Vagina (tissue), 2 donors: ENCODE measurements around the gene ERO1A. TPM values are rescaled to one million over a fixed set of nuclear protein-coding genes. Genes with fewer than 3 reads are reported as not detected.
"Not testable (repeated sequence)": the region's sequence is repeated elsewhere in the genome, so short reads cannot be mapped to it uniquely, and the experiment has no call there.

Source experiments
- DNase-seq, 2 donors: peaks; one replicate each; pipeline ENCODE4 v3.0.0-alpha.2; 2017; ENCODE audit errors: extremely low spot score in 2 of 2
- H3K27ac ChIP-seq: fragments of 200-600 bp; sonication (generic); one replicate; pipeline ENCODE4 v1.5.1; 2019
- H3K27me3 ChIP-seq: fragments of 200-600 bp; sonication (generic); one replicate; pipeline ENCODE4 v1.5.1; 2019
- H3K36me3 ChIP-seq, 2 donors: fragments of 200-600 bp; sonication (generic); one replicate each; pipeline ENCODE4 v1.5.1; 2017 to 2019
- H3K4me1 ChIP-seq: fragments of 200-600 bp; sonication (generic); one replicate; pipeline ENCODE4 v1.5.1; 2019
- H3K4me3 ChIP-seq, 2 donors: fragments of 200-600 bp; sonication (generic); 1 replicate in 1 of 2; 2 replicates in 1 of 2; pipeline ENCODE4 v1.5.1; 2016 to 2019
- H3K9me3 ChIP-seq: fragments of 200-600 bp; sonication (generic); one replicate; pipeline ENCODE4 v1.5.1; 2019
- POLR2A ChIP-seq, 2 donors: fragments of 450-650 bp; IDR thresholded peaks; one replicate each; pipeline ENCODE4 v1.6.1; 2017; ENCODE audit warnings: antibody characterized with exemption in 2 of 2, mild to moderate bottlenecking in 2 of 2, moderate library complexity in 2 of 2
- POLR2AphosphoS5 ChIP-seq, 2 donors: sonication (generic); formaldehyde crosslinking; IDR thresholded peaks; one replicate each; pipeline ENCODE4 v1.9.0; 2017; ENCODE audit warnings: antibody characterized with exemption in 2 of 2, mild to moderate bottlenecking in 2 of 2, low read depth in 1 of 2; ENCODE audit not compliant: insufficient read depth in 1 of 2
- intact Hi-C: fragments of 100-400 bp; cut with DNase I; formaldehyde crosslinking; loops from one replicate; pipeline ENCODE4 v1.15.1; 2023
- total RNA-seq: library from RNA; depleted of rRNA; stranded (reverse); fragments of >200 nt; gene quantifications from one replicate; pipeline ENCODE4 v1.2.3, GENCODE V29; 2016
- TF ChIP-seq, protein P1 (sequence below), 3 experiments: fragments of 450-650 bp in 2 of 3; fragments of 200-600 bp in 1 of 3; sonication (generic) in 1 of 3; IDR thresholded peaks; one replicate each; pipeline ENCODE4 v1.5.1; 2017 to 2019; ENCODE audit warnings: antibody characterized with exemption in 3 of 3, mild to moderate bottlenecking in 2 of 3, moderate library complexity in 2 of 3

The ERO1A gene
- total RNA-seq, 1 donor from 2014 or later, result 50.6 TPM

DNA sequence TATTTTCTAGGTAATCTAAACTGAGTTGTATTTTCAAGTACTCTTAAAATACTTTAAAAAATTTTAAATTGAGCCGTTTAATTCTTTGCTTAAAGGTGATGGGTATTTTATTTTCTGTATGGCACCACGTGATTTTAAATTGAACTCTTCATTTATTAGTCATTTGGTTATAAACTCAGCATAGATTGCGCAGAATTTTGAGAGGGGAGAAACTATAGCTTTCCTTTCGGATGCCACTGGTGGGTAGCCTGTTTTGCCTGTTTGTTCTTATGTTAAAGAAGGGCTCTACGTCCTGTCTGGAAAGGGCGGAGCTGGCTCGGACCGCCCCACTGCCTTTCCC lies 34.2 kb upstream of the ERO1A start:
- DNase-seq, result no peak
- Histone ChIP-seq H3K9me3 (no peaks in the 10 kb centered on the region), H3K4me1 (peaks cover 17% of the 10 kb centered on the region), H3K27ac (peak overlapping the region; percentile 85), H3K4me3 (peak overlapping the region; percentile 93 to 94), H3K27me3 (no peaks in the 10 kb centered on the region), H3K36me3 (peaks cover 0 to 20% of the 10 kb centered on the region in 2 donors)
- TF ChIP-seq POLR2AphosphoS5 (IDR thresholded peaks at IDR 0.05; ENCODE audit: insufficient read depth in 1 of 2, low read depth in 1 of 2), result no peak
- TF ChIP-seq, protein P1, sequence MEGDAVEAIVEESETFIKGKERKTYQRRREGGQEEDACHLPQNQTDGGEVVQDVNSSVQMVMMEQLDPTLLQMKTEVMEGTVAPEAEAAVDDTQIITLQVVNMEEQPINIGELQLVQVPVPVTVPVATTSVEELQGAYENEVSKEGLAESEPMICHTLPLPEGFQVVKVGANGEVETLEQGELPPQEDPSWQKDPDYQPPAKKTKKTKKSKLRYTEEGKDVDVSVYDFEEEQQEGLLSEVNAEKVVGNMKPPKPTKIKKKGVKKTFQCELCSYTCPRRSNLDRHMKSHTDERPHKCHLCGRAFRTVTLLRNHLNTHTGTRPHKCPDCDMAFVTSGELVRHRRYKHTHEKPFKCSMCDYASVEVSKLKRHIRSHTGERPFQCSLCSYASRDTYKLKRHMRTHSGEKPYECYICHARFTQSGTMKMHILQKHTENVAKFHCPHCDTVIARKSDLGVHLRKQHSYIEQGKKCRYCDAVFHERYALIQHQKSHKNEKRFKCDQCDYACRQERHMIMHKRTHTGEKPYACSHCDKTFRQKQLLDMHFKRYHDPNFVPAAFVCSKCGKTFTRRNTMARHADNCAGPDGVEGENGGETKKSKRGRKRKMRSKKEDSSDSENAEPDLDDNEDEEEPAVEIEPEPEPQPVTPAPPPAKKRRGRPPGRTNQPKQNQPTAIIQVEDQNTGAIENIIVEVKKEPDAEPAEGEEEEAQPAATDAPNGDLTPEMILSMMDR (IDR thresholded peaks at IDR 0.05), result no peak
- no peak for TF ChIP-seq POLR2A (IDR thresholded peaks at IDR 0.05)
- intact Hi-C loops, result no loop called here

DNA sequence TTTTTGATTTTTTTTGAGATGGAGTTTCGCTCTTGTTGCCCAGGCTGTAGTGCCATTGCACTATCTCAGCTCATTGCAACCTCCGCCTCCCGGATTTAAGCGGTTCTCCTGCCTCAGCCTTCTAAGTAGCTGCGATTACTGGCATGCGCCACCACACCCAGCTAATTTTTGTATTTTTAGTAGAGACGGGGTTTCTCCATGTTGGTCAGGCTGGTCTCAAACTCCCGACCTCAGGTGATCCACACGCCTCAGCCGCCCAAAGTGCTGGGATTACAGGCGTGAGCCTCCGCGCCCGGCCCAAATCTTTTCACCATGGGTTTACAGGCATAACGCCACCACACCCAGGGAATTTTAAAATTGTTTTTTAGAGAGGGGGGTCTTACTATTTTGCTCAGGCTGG lies 33.7 kb upstream of the ERO1A start:
- H3K9me3 ChIP-seq, DNase-seq, H3K4me3 ChIP-seq, intact Hi-C loops, H3K27me3 ChIP-seq: not testable (repeated sequence)
- Histone ChIP-seq H3K27ac (peak overlapping the region; percentile 85), H3K36me3 (peaks cover 0 to 22% of the 10 kb centered on the region in 2 donors), H3K4me1 (peaks cover 17% of the 10 kb centered on the region)

DNA sequence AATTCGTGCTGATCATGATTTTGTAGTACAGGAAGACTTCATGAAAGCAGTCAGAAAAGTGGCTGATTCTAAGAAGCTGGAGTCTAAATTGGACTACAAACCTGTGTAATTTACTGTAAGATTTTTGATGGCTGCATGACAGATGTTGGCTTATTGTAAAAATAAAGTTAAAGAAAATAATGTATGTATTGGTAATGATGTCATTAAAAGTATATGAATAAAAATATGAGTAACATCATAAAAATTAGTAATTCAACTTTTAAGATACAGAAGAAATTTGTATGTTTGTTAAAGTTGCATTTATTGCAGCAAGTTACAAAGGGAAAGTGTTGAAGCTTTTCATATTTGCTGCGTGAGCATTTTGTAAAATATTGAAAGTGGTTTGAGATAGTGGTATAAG lies 32.2 kb upstream of the ERO1A start:
- peaks cover 0 to 36% of the 10 kb centered on the region in 2 donors for H3K36me3 ChIP-seq
- H3K4me1 ChIP-seq, result peaks cover 17% of the 10 kb centered on the region
- H3K4me3 ChIP-seq, H3K27me3 ChIP-seq, H3K27ac ChIP-seq, H3K9me3 ChIP-seq, intact Hi-C loops, DNase-seq: not testable (repeated sequence)

DNA sequence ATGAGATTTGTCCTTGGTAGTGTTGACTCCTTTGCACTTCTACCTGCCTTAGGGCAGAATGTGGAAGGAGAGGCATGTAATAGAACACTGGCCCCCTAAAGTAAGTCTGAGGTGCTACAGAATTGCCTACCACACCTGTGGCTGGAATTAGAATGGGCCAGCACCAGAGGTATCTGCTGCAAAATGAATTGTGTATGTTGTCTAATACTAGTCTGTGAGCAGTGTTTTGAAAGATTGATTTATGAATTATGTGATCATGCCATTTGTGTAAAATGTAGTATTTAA lies 28.9 kb upstream of the ERO1A start:
- no peak for DNase-seq
- Histone ChIP-seq H3K36me3 (peaks cover 0 to 57% of the 10 kb centered on the region in 2 donors), H3K9me3 (no peaks in the 10 kb centered on the region), H3K4me1 (no peaks in the 10 kb centered on the region), H3K27me3 (no peaks in the 10 kb centered on the region), H3K4me3 (no peak overlapping the region), H3K27ac (no peak overlapping the region)
- intact Hi-C loops, result no loop called here
- TF ChIP-seq POLR2A (IDR thresholded peaks at IDR 0.05) (no peak), POLR2AphosphoS5 (IDR thresholded peaks at IDR 0.05; ENCODE audit: insufficient read depth in 1 of 2, low read depth in 1 of 2) (no peak)
- TF ChIP-seq, protein P1 (IDR thresholded peaks at IDR 0.05), result no peak

DNA sequence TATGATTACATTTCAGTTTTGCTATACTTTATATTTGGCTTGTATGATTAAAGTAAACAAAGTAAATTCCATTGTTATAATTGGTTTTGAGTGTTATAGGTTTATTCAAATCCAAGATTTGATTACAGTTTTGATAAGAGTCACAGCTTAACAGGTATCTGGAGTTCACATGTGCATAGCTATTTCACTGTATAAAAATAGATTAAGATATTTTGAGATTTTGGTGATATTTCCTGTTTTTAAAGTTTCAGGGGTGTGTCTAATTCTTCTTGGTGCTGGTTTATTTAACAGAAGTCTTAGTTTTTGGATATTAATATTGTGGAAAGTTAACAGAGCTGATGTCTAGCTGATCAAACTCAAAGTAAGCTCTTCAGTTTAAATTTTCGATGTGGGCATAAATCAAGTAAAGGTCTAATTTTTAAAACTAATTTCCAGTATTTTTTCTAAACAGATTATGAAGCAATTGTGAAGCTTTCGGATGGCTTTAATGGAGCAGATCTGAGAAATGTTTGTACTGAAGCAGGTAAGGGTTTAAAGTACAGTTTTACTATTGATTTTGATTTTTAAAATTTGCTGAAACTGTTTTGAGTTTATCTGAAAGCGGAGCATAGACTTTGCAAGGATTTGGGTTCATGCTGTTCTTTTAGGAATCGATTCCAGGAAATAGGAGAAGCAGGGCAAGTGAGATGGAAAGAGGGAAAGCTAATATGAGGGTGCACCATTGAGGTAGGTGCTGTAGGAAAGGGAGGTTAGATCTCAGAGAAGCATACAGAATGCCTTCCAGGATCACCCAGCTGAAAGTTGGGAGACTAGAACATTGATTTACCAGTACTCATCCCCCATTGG lies 28.4 kb upstream of the ERO1A start:
- H3K36me3 ChIP-seq, result peaks cover 0 to 63% of the 10 kb centered on the region in 2 donors
- H3K27me3 ChIP-seq, result no peaks in the 10 kb centered on the region
- no peak for DNase-seq
- TF ChIP-seq, protein P1 (IDR thresholded peaks at IDR 0.05), result no peak
- TF ChIP-seq POLR2A (IDR thresholded peaks at IDR 0.05) (no peak), POLR2AphosphoS5 (IDR thresholded peaks at IDR 0.05; ENCODE audit: insufficient read depth in 1 of 2, low read depth in 1 of 2) (no peak)
- intact Hi-C loops, result no loop called here
- H3K4me3 ChIP-seq, result no peak overlapping the region
- no peak overlapping the region for H3K27ac ChIP-seq
- no peaks in the 10 kb centered on the region for H3K4me1 ChIP-seq
- no peaks in the 10 kb centered on the region for H3K9me3 ChIP-seq

DNA sequence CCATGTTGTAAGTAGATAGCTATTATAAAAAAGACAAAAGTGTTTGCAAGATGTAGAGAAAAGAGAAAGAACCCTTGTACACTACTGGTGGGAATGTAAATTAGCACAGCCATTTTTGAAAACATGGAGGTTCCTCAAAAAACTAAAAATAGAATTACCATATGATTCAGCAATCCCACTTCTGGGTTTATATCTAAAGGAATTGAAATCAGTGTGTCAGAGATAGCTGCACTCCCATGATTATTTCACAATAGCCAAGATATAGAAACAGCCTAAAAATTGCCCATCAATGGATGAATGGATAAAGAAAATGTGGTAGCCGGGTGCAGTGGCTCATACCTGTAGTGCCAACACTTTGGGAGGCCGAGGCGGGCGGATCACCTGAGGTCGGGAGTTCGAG lies 20.8 kb upstream of the ERO1A start:
- H3K4me1 ChIP-seq, result no peaks in the 10 kb centered on the region
- no peaks in the 10 kb centered on the region for H3K27me3 ChIP-seq
- no peak for DNase-seq
- no peaks in the 10 kb centered on the region for H3K9me3 ChIP-seq
- intact Hi-C loops, result no loop called here
- H3K36me3 ChIP-seq, result peaks cover 0 to 79% of the 10 kb centered on the region in 2 donors
- no peak for TF ChIP-seq POLR2A (IDR thresholded peaks at IDR 0.05)
- TF ChIP-seq POLR2AphosphoS5 (IDR thresholded peaks at IDR 0.05; ENCODE audit: insufficient read depth in 1 of 2, low read depth in 1 of 2), result no peak
- TF ChIP-seq, protein P1 (IDR thresholded peaks at IDR 0.05), result no peak
- no peak overlapping the region for H3K4me3 ChIP-seq
- H3K27ac ChIP-seq, result no peak overlapping the region
